GM19351 (cell line): ENCODE data around the gene EYA4.
A peak's percentile ranks its signal among the peaks of the same experiment; 100 is the strongest.

Experiments used
- ATAC-seq: cut with Tn5 transposase; IDR thresholded peaks from one replicate; pipeline ENCODE4 v1.9.1; 2021; ENCODE audit warnings: mild to moderate bottlenecking, moderate library complexity; ENCODE audit not compliant: unreplicated experiment

Gene EYA4

GRCh38 chr6:133241901-133242636, 912 bp downstream of the EYA4 start:
- no peak for ATAC-seq

- no peak for ATAC-seq
Measured at GRCh38 chr6:133242637-133243585, 1.8 kb downstream of the EYA4 start.

GRCh38 chr6:133243723-133244305, 2.7 kb downstream of the EYA4 start:
- no peak for ATAC-seq

GRCh38 chr6:133244519-133244918, 3.4 kb downstream of the EYA4 start:
- ATAC-seq, result no peak

- ATAC-seq, result no peak
Measured at GRCh38 chr6:133245007-133245406, 3.9 kb downstream of the EYA4 start.

- ATAC-seq, result no peak
Measured at GRCh38 chr6:133245422-133245903, 4.3 kb downstream of the EYA4 start.

- ATAC-seq, result no peak
Measured at GRCh38 chr6:133247581-133247980, 6.4 kb downstream of the EYA4 start.

GRCh38 chr6:133248241-133249001, 7.3 kb downstream of the EYA4 start:
- ATAC-seq, result no peak

- no peak for ATAC-seq
Measured at GRCh38 chr6:133251688-133252087, 10.5 kb downstream of the EYA4 start.

GRCh38 chr6:133254552-133255228, 13.5 kb downstream of the EYA4 start:
- ATAC-seq, result peak; percentile 53

GRCh38 chr6:133257545-133258105, 16.5 kb downstream of the EYA4 start:
- no peak for ATAC-seq

GRCh38 chr6:133259561-133259960, 18.4 kb downstream of the EYA4 start:
- ATAC-seq, result no peak

- ATAC-seq, result no peak
Measured at GRCh38 chr6:133262804-133263203, 21.6 kb downstream of the EYA4 start.

GRCh38 chr6:133265066-133265465, 23.9 kb downstream of the EYA4 start:
- ATAC-seq, result no peak

GRCh38 chr6:133266186-133266585, 25.0 kb downstream of the EYA4 start:
- no peak for ATAC-seq

GRCh38 chr6:133268621-133269020, 27.5 kb downstream of the EYA4 start:
- no peak for ATAC-seq

- ATAC-seq, result no peak
Measured at GRCh38 chr6:133274813-133275212, 33.7 kb downstream of the EYA4 start.

- no peak for ATAC-seq
Measured at GRCh38 chr6:133275213-133275612, 34.1 kb downstream of the EYA4 start.

- ATAC-seq, result no peak
Measured at GRCh38 chr6:133277228-133277899, 36.2 kb downstream of the EYA4 start.
